Glutamatergic neuron (in vitro differentiated cells): ENCODE results near the gene CFAP43. TPM values are rescaled to one million over a fixed set of nuclear protein-coding genes. Genes with fewer than 3 reads are reported as not detected.

ENCODE experiments used
- DNase-seq: peaks from one replicate; pipeline ENCODE4 v3.0.0; 2022
- H3K27ac Mint-ChIP-seq: one replicate; pipeline ENCODE4 v1.8.0; 2020; ENCODE audit warnings: mild to moderate bottlenecking, mixed read lengths, inconsistent platforms; ENCODE audit not compliant: unreplicated experiment
- H3K27me3 Mint-ChIP-seq: one replicate; pipeline ENCODE4 v1.8.0; 2020; ENCODE audit warnings: mild to moderate bottlenecking, moderate library complexity, mixed read lengths, inconsistent platforms; ENCODE audit not compliant: unreplicated experiment
- H3K36me3 Mint-ChIP-seq: one replicate; pipeline ENCODE4 v1.8.0; 2020; ENCODE audit warnings: mild to moderate bottlenecking, mixed read lengths, inconsistent platforms; ENCODE audit not compliant: unreplicated experiment
- H3K4me1 Mint-ChIP-seq: one replicate; pipeline ENCODE4 v1.8.0; 2020; ENCODE audit warnings: mild to moderate bottlenecking, low read depth, mixed read lengths, inconsistent platforms; ENCODE audit not compliant: unreplicated experiment
- H3K4me3 Mint-ChIP-seq: one replicate; pipeline ENCODE4 v1.8.0; 2020; ENCODE audit warnings: mild to moderate bottlenecking, mixed read lengths, inconsistent platforms; ENCODE audit not compliant: unreplicated experiment
- H3K9me3 Mint-ChIP-seq: one replicate; pipeline ENCODE4 v1.8.0; 2020; ENCODE audit warnings: mild to moderate bottlenecking, moderate library complexity, mixed read lengths, inconsistent platforms; ENCODE audit not compliant: unreplicated experiment
- total RNA-seq: library from RNA; stranded (reverse); fragmentation: NEBNext Ultra II Directional; extraction: Animal tissue kit (Norgen Biotek cat#: 25700); gene quantifications from one replicate; pipeline ENCODE4 v1.2.1, GENCODE V29; 2021; ENCODE audit not compliant: unreplicated experiment
- TF ChIP-seq, protein P1 (sequence below): fragments of 200-600 bp; sonication (generic); IDR thresholded peaks from one replicate; pipeline ENCODE4 v1.5.0; 2021; ENCODE audit not compliant: partially characterized antibody, unreplicated experiment

Gene CFAP43
- total RNA-seq, 1 donor from 2014 or later = 0.44 TPM

- Mint-ChIP-seq H3K27ac (no peak overlapping the region), H3K27me3 (no peaks in the 10 kb centered on the region), H3K9me3 (no peaks in the 10 kb centered on the region), H3K4me1 (no peaks in the 10 kb centered on the region), H3K36me3 (peaks cover 8% of the 10 kb centered on the region), H3K4me3 (no peak overlapping the region)
- TF ChIP-seq, protein P1, sequence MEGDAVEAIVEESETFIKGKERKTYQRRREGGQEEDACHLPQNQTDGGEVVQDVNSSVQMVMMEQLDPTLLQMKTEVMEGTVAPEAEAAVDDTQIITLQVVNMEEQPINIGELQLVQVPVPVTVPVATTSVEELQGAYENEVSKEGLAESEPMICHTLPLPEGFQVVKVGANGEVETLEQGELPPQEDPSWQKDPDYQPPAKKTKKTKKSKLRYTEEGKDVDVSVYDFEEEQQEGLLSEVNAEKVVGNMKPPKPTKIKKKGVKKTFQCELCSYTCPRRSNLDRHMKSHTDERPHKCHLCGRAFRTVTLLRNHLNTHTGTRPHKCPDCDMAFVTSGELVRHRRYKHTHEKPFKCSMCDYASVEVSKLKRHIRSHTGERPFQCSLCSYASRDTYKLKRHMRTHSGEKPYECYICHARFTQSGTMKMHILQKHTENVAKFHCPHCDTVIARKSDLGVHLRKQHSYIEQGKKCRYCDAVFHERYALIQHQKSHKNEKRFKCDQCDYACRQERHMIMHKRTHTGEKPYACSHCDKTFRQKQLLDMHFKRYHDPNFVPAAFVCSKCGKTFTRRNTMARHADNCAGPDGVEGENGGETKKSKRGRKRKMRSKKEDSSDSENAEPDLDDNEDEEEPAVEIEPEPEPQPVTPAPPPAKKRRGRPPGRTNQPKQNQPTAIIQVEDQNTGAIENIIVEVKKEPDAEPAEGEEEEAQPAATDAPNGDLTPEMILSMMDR = no peak
- no peak for DNase-seq
Measured at GRCh38 chr10:104099941-104100340, 132.2 kb downstream of the CFAP43 start.

DNA sequence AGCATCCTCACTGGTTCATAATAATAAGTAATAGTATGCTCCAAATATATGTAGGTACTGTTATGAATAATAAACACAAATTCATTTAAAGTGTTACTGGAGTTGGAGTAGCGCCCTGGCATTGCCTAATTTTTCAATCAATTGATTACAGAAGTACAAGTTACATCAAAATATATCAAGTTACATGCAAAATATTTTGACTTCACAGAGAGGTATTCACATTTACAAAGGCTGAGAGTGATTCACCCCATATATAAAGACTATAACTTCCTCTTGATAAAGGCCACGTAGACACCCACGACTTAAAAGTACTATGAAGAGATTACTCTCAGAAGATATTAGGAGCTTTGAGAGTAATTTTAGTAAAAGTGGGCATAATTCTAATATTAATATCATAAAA lies 132.9 kb downstream of the CFAP43 start:
- no peaks in the 10 kb centered on the region for H3K9me3 Mint-ChIP-seq
- DNase-seq = no peak
- TF ChIP-seq, protein P1 = no peak
- no peaks in the 10 kb centered on the region for H3K27me3 Mint-ChIP-seq
- H3K27ac Mint-ChIP-seq = no peak overlapping the region
- H3K4me1 Mint-ChIP-seq = no peaks in the 10 kb centered on the region
- peaks cover 8% of the 10 kb centered on the region for H3K36me3 Mint-ChIP-seq
- H3K4me3 Mint-ChIP-seq = no peak overlapping the region

DNA sequence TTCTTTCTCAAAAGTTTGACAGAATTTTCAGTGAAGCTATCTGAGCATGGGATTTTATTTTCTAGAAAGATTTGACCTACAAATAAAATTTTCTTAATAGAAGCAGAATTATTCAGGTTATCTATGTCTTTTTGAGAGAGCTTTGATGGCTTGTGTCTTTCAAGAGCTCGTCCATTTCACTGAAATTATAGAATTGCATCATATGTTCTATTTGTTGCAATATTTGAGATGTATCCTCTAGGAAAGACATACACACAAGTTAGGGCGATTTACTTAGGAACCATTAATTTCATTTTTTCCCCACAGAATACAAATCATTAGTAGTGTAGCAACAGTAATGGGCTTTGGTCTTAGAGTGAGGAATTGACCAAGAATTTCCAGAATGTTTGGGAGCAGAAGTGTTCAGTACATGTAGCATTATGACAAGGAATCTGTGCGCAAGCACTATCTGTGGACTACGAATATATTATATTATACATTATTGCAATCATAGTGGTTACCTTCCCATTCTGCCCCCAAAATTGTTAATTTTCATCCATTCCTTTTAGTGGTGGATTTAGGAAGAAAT lies 133.7 kb downstream of the CFAP43 start:
- no peaks in the 10 kb centered on the region for H3K4me1 Mint-ChIP-seq
- H3K9me3 Mint-ChIP-seq = no peaks in the 10 kb centered on the region
- no peak overlapping the region for H3K27ac Mint-ChIP-seq
- peaks cover 8% of the 10 kb centered on the region for H3K36me3 Mint-ChIP-seq
- no peak overlapping the region for H3K4me3 Mint-ChIP-seq
- DNase-seq = no peak
- no peaks in the 10 kb centered on the region for H3K27me3 Mint-ChIP-seq
- TF ChIP-seq, protein P1 = no peak

DNA sequence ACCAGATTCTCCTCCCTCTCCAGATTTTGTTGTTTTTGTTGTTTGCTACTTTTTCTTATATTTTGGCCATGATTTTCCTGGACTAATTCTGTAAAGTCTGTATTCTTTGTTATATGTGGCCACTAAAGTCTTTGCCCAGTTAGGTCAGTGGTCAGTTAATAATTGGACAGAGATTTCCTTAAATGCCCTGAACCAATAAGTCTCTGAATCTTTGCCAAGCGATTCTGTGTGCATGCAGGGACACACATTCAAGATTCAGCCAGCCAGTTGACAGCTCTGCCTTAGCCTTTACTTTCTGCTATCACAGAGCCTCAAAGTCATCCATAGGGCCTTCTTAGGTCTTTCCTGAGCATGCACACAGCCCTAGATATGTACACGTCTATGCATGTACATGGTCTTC lies 135.5 kb downstream of the CFAP43 start:
- Mint-ChIP-seq H3K36me3 (peaks cover 8% of the 10 kb centered on the region), H3K4me1 (no peaks in the 10 kb centered on the region), H3K4me3 (no peak overlapping the region), H3K27ac (no peak overlapping the region), H3K27me3 (no peaks in the 10 kb centered on the region), H3K9me3 (no peaks in the 10 kb centered on the region)
- TF ChIP-seq, protein P1 = no peak
- DNase-seq = no peak

DNA sequence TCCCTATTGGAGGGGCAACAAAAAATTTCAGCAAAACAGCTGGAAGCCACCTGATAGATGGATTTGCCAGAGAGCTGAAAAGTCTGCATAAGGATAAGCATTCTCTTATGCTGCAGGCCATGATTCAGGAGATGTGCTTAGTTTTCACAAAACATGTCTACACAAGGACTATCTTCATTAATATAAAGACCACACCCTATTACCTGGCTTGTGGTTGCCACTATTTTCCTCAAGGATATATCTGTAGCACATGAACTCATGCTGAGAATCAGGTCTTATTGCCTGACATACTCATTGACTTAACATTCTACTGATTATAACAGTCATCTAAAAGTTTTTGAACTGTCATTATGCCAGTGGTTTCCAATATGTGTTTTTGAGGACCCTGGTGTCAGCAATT lies 139.4 kb downstream of the CFAP43 start:
- Mint-ChIP-seq H3K36me3 (peaks cover 8% of the 10 kb centered on the region), H3K27me3 (no peaks in the 10 kb centered on the region), H3K9me3 (no peaks in the 10 kb centered on the region), H3K27ac (no peak overlapping the region), H3K4me1 (peaks cover 4% of the 10 kb centered on the region), H3K4me3 (no peak overlapping the region)
- no peak for DNase-seq
- TF ChIP-seq, protein P1 = no peak
